Measurements from ENCODE around the gene SNX13. TPM values are rescaled to one million over a fixed set of nuclear protein-coding genes. Genes with fewer than 3 reads are reported as not detected.

SNX13 gene
- total and polyA plus RNA-seq, 9 of the 15 experiments (the other 6 are each of a cell fraction or from before 2014, with no cell fraction given) = 5.6 to 33.2 (median 25.4) TPM

- TF ChIP-seq HDAC2 (IDR thresholded peaks at IDR 0.05) (no peak), ELF2 (CRISPR knock-in tag; IDR thresholded peaks at IDR 0.05) (no peak), TEAD2 (tag; IDR thresholded peaks at IDR 0.05) (no peak), AFF1 (IDR thresholded peaks at IDR 0.05; ENCODE audit: low read depth in 1 of 2, partially characterized antibody in 2 of 2) (no peak), SLC30A9 (CRISPR knock-in tag; IDR thresholded peaks at IDR 0.05) (no peak), C11orf30 (IDR thresholded peaks at IDR 0.05; ENCODE audit: low read depth) (no peak), MEF2A (IDR thresholded peaks at IDR 0.05; ENCODE audit: control insufficient read depth, low read depth, low read length) (no peak)
Measured at GRCh38 chr7:17792075-17792936, 148.0 kb downstream of the SNX13 start (continued).

Measured in K562 (cell line).